GM12865 (cell line): ENCODE results near the gene MPZL1.
"Not testable (repeated sequence)": the region's sequence is repeated elsewhere in the genome, so short reads cannot be mapped to it uniquely, and the experiment has no call there.

Source experiments
- DNase-seq: peaks from one replicate; pipeline ENCODE4 v3.0.0; 2010; ENCODE audit warnings: low read depth
- H3K4me3 ChIP-seq: 2 replicates; pipeline ENCODE4 v1.5.1; 2011; ENCODE audit warnings: mild to moderate bottlenecking, low read depth, low read length, control low read depth
- TF ChIP-seq, protein P1 (sequence below): IDR thresholded peaks from 2 replicates; pipeline ENCODE4 v1.5.1; 2011; ENCODE audit warnings: low read length, control low read depth, low read depth, inconsistent platforms; ENCODE audit not compliant: insufficient read depth; ENCODE audit errors: missing control alignments

MPZL1 gene

DNA sequence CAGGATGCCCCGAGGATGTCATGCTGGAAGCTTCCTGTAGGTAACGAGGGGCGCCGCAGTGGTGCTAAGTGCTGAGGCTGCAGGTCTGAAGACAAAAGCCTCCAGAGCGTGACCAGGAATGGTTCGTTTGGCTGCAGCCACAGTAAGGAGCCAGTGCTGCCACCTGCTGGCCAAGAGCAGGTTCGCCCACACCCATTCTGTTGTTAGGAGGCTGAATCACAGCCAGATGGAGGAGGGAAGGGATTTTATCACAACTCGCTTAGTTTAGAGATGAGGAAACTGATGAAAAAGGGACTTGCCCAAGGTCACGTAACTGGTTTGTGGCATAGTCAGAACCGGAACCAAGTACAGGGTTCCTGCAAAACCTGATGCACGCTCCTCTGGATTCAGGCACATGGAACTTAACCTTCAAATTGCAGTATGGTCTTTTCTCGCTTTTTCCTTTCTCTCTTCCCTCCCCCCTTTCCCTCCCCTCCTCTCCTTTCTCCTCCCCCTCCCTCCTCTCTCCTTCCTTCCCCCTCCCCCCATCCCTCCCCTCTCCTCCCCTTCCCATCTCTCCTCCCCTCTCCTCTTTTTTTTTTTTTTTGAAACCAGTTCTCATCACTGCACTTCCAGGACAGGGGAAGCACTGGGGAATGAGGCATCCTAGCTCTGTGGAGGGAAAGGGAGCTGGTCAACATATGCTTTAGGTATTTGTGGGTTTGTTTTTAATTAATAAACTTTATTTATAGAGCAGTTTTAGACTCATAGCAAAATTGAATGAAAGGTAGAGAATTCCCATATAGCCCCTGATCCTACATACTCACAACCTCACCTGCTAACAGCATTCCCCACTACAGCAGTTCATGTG lies 81.8 kb downstream of the MPZL1 start:
- TF ChIP-seq, protein P1, sequence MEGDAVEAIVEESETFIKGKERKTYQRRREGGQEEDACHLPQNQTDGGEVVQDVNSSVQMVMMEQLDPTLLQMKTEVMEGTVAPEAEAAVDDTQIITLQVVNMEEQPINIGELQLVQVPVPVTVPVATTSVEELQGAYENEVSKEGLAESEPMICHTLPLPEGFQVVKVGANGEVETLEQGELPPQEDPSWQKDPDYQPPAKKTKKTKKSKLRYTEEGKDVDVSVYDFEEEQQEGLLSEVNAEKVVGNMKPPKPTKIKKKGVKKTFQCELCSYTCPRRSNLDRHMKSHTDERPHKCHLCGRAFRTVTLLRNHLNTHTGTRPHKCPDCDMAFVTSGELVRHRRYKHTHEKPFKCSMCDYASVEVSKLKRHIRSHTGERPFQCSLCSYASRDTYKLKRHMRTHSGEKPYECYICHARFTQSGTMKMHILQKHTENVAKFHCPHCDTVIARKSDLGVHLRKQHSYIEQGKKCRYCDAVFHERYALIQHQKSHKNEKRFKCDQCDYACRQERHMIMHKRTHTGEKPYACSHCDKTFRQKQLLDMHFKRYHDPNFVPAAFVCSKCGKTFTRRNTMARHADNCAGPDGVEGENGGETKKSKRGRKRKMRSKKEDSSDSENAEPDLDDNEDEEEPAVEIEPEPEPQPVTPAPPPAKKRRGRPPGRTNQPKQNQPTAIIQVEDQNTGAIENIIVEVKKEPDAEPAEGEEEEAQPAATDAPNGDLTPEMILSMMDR = peak; percentile 95
- no peak overlapping the region for H3K4me3 ChIP-seq
- peak; percentile 96 for DNase-seq

DNA sequence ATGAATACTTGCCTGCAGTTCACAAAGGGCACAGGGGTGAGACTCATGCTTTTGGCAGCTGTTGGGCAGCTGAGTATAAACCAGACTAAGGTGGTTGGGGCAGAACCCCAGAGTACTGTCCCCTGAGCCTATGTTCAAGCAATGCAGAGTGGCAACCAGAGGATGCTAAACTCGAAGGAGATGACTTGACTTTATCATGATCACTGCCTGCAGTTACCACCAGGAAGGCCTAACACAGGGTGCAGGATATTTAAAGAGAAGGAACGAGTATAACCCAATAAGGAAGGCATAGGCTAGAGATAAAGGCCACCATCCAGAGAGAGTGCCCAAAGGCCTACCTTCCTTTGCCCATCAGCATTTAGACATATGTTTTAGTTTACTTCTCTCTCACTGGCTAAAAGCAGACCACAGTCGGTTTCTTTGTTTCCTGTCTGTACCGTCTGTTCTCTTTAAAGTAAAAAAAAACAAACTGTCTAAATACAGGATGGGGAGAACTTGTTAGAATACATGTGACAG lies 83.3 kb downstream of the MPZL1 start:
- H3K4me3 ChIP-seq = no peak overlapping the region
- DNase-seq = peak; percentile 59
- TF ChIP-seq, protein P1 = no peak

DNA sequence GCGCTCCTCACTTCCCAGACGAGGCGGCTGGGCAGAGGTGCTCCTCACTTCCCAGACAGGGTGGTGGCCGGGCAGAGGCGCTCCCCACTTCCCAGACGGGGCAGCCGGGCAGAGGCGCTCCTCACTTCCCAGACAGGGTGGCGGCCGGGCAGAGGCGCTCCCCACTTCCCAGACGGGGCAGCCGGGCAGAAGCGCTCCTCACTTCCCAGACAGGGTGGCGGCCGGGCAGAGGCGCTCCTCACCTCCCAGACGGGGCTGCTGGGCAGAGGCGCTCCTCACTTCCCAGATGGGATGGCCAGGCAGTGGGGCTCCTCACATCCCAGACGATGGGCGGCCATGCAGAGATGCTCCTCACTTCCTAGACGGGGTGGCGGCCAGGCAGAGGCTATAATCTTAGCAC lies 84.5 kb downstream of the MPZL1 start:
- not testable (repeated sequence) for H3K4me3 ChIP-seq, DNase-seq

DNA sequence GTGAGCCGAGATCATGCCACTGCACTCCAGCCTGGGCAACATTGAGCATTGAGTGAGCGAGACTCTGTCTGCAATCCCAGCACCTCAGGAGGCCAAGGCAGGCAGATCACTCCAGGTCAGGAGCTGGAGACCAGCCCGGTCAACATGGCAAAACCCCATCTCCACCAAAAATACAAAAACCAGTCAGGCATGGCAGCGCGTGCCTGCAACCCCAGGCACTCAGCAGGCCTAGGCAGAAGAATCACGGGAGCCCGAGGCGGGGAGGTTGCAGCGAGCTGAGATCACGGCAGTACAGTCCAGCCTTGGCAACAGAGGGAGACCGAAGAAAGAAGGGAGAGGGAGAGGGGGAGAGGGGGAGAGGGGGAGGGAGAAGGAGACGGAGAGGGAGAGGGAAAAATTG lies 84.9 kb downstream of the MPZL1 start:
- H3K4me3 ChIP-seq, DNase-seq: not testable (repeated sequence)

DNA sequence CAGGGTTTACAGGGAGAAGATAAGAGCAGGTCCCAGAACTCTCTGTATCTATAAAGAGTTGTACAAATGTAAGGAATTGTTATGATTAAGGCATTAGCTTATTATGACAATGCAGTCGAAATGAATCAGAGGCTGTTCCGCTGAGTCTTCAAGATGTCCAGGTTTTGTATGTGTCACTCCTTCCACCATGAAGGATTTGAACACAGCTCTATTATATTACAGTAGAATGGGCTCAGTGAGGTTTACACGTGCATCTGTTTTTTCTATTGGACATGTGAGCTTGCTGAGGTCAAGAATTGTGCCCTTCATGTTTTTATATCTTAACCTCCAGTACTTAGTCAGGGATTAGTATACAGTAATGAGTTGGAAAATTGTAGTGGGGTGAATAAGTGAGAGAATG lies 86.3 kb downstream of the MPZL1 start:
- DNase-seq = no peak
- TF ChIP-seq, protein P1 = no peak
- no peak overlapping the region for H3K4me3 ChIP-seq

DNA sequence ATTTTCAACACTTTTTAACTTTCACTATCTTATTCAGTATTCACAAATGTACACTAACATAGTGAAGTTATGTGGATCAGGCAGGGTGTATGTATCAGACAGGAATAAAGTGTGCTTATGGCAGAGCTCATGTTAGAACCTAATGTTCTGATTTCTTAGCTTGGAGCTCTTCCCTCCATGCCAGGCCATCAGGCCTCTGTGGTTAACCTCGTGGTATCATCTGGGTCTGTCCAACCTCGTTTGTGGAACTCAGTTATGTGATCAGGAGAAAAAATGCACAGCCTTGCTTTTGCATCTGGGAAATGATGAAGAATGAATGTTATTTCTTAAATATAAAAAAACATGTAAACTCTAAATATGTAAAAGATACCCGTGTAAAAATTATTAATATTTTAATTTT lies 86.9 kb downstream of the MPZL1 start:
- DNase-seq = no peak
- TF ChIP-seq, protein P1 = no peak
- no peak overlapping the region for H3K4me3 ChIP-seq

DNA sequence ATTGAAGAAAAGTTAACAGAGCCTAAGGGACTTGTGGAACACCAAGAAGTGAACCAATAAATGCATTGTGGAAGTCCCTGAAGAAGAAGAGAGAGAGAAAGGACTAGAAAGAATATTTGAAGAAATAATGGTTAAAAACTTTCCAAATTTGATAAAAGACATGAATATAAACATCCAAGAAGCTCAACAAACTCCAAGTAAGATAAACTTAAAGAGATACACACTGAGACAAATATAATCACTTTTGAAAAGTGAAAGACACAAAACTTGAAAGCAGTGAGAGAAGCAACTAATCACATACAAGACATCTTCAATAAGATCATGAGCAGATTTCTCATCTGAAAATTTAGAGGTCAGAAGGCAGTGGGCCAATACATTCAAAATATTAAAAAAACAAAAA lies 91.2 kb downstream of the MPZL1 start:
- TF ChIP-seq, protein P1 = no peak
- H3K4me3 ChIP-seq = no peak overlapping the region
- DNase-seq = no peak

DNA sequence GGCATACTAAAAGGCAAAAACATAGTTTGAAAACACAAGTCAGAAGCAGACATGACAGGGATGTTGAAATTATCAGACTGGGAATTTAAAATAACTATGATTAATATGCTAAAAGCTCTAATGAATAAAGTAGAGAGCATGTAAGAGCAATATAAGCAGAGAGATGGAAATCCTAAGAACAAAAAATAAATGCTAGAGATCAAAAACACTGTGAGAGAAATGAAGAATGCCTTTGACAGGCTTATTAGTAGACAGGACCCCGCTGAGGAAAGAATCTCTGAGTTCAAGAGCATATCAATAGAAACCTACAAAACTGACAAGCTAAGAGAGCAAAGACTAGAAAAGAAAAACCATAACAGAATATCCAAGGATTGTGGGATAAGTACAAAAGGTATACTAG lies 93.9 kb downstream of the MPZL1 start:
- TF ChIP-seq, protein P1 = no peak
- H3K4me3 ChIP-seq = no peak overlapping the region
- DNase-seq = no peak
